ENCODE data around the gene WDFY1.
A peak's percentile ranks its signal among the peaks of the same experiment; 100 is the strongest.

The WDFY1 gene

GRCh38 chr2:223945755-223946154, 620 bp upstream of the WDFY1 start:
- Histone ChIP-seq H3K9me3 (ENCODE audit: control insufficient read depth, low read length) (no peaks in the 10 kb centered on the region), H3K36me3 (ENCODE audit: control insufficient read depth, insufficient read depth, low read length) (no peaks in the 10 kb centered on the region), H3K4me1 (peaks cover 10% of the 10 kb centered on the region), H3K4me2 (ENCODE audit: low read length) (peak overlapping the region; percentile 95), H3K4me3 (ENCODE audit: low read depth, low read length) (peak overlapping the region; percentile 86), H3K27ac (no peak overlapping the region), H2AFZ (peak overlapping the region; percentile 96), H3K79me2 (peaks cover 35% of the 10 kb centered on the region), H3K9ac (no peak overlapping the region), H3K27me3 (ENCODE audit: control insufficient read depth, insufficient read depth, low read length) (no peaks in the 10 kb centered on the region)
- no peak for TF ChIP-seq CTCF (IDR thresholded peaks at IDR 0.05)

GRCh38 chr2:223944166-223944702, 901 bp downstream of the WDFY1 start:
- Histone ChIP-seq H3K4me1 (peaks cover 10% of the 10 kb centered on the region), H3K27me3 (ENCODE audit: control insufficient read depth, insufficient read depth, low read length) (no peaks in the 10 kb centered on the region), H2AFZ (peak overlapping the region; percentile 96), H3K36me3 (ENCODE audit: control insufficient read depth, insufficient read depth, low read length) (no peaks in the 10 kb centered on the region), H3K9ac (peak overlapping the region; percentile 90), H3K27ac (peak overlapping the region; percentile 81), H3K4me3 (ENCODE audit: low read depth, low read length) (peak overlapping the region; percentile 86), H3K4me2 (ENCODE audit: low read length) (peak overlapping the region; percentile 95), H3K79me2 (peaks cover 49% of the 10 kb centered on the region), H3K9me3 (ENCODE audit: control insufficient read depth, low read length) (no peaks in the 10 kb centered on the region)
- TF ChIP-seq CTCF (IDR thresholded peaks at IDR 0.05), result no peak

- Histone ChIP-seq H3K4me2 (ENCODE audit: low read length) (peak overlapping the region; percentile 95), H3K4me1 (peaks cover 10% of the 10 kb centered on the region), H3K27me3 (ENCODE audit: control insufficient read depth, insufficient read depth, low read length) (no peaks in the 10 kb centered on the region), H3K9me3 (ENCODE audit: control insufficient read depth, low read length) (no peaks in the 10 kb centered on the region), H3K27ac (peak overlapping the region; percentile 81), H3K9ac (no peak overlapping the region), H3K4me3 (ENCODE audit: low read depth, low read length) (peak overlapping the region; percentile 86), H3K79me2 (peaks cover 54% of the 10 kb centered on the region), H3K36me3 (ENCODE audit: control insufficient read depth, insufficient read depth, low read length) (no peaks in the 10 kb centered on the region), H2AFZ (peak overlapping the region; percentile 96)
- no peak for TF ChIP-seq CTCF (IDR thresholded peaks at IDR 0.05)
Observed at GRCh38 chr2:223943561-223944008, 1.6 kb downstream of the WDFY1 start.

- H3K27me3 ChIP-seq (ENCODE audit: control insufficient read depth, insufficient read depth, low read length), result no peaks in the 10 kb centered on the region
- H3K27ac ChIP-seq, result no peak overlapping the region
- no peak overlapping the region for H2AFZ ChIP-seq
- no peak overlapping the region for H3K9ac ChIP-seq
- H3K4me3 ChIP-seq (ENCODE audit: low read depth, low read length), result peak overlapping the region; percentile 86
- peaks cover 10% of the 10 kb centered on the region for H3K4me1 ChIP-seq
- peak overlapping the region; percentile 95 for H3K4me2 ChIP-seq (ENCODE audit: low read length)
- no peaks in the 10 kb centered on the region for H3K36me3 ChIP-seq (ENCODE audit: control insufficient read depth, insufficient read depth, low read length)
- H3K79me2 ChIP-seq, result peaks cover 58% of the 10 kb centered on the region
- H3K9me3 ChIP-seq (ENCODE audit: control insufficient read depth, low read length), result no peaks in the 10 kb centered on the region
- no peak for TF ChIP-seq CTCF (IDR thresholded peaks at IDR 0.05)
Observed at GRCh38 chr2:223943135-223943534, 2.0 kb downstream of the WDFY1 start.

Measured in parathyroid adenoma (tissue), 2 donors.